ENCODE data around the gene ZNF385B.

Gene ZNF385B

GRCh38 chr2:179550849-179551248 is 310.6 kb downstream of the ZNF385B start:
- DNase-seq (ENCODE audit: low read depth in 1 of 2, low spot score in 1 of 2), result no peak
- no peak overlapping the region for H3K4me3 ChIP-seq (replicated peaks; ENCODE audit: insufficient read depth, low read length)
- H3K27me3 ChIP-seq (ENCODE audit: insufficient read depth, poor library complexity, severe bottlenecking), result no peaks in the 10 kb centered on the region
- TF ChIP-seq SPI1 (IDR thresholded peaks at IDR 0.05; ENCODE audit: borderline replicate concordance, low read depth), result no peak
- TF ChIP-seq CTCF (IDR thresholded peaks at IDR 0.05; ENCODE audit: insufficient read depth, low read length), result no peak
- TF ChIP-seq GABPA (IDR thresholded peaks at IDR 0.05; ENCODE audit: low read depth), result no peak
- TF ChIP-seq, protein P1, sequence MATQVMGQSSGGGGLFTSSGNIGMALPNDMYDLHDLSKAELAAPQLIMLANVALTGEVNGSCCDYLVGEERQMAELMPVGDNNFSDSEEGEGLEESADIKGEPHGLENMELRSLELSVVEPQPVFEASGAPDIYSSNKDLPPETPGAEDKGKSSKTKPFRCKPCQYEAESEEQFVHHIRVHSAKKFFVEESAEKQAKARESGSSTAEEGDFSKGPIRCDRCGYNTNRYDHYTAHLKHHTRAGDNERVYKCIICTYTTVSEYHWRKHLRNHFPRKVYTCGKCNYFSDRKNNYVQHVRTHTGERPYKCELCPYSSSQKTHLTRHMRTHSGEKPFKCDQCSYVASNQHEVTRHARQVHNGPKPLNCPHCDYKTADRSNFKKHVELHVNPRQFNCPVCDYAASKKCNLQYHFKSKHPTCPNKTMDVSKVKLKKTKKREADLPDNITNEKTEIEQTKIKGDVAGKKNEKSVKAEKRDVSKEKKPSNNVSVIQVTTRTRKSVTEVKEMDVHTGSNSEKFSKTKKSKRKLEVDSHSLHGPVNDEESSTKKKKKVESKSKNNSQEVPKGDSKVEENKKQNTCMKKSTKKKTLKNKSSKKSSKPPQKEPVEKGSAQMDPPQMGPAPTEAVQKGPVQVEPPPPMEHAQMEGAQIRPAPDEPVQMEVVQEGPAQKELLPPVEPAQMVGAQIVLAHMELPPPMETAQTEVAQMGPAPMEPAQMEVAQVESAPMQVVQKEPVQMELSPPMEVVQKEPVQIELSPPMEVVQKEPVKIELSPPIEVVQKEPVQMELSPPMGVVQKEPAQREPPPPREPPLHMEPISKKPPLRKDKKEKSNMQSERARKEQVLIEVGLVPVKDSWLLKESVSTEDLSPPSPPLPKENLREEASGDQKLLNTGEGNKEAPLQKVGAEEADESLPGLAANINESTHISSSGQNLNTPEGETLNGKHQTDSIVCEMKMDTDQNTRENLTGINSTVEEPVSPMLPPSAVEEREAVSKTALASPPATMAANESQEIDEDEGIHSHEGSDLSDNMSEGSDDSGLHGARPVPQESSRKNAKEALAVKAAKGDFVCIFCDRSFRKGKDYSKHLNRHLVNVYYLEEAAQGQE (IDR thresholded peaks at IDR 0.05; ENCODE audit: insufficient replicate concordance, low read depth), result no peak
- TF ChIP-seq POLR2AphosphoS5 (IDR thresholded peaks at IDR 0.05; ENCODE audit: low read depth), result no peak
- H3K27ac ChIP-seq (replicated peaks), result no peak overlapping the region

GRCh38 chr2:179550214-179550613 is 311.2 kb downstream of the ZNF385B start:
- H3K4me3 ChIP-seq (replicated peaks; ENCODE audit: insufficient read depth, low read length), result no peak overlapping the region
- no peak overlapping the region for H3K27ac ChIP-seq (replicated peaks)
- no peak for DNase-seq (ENCODE audit: low read depth in 1 of 2, low spot score in 1 of 2)
- TF ChIP-seq CTCF (IDR thresholded peaks at IDR 0.05; ENCODE audit: insufficient read depth, low read length) (no peak), POLR2AphosphoS5 (IDR thresholded peaks at IDR 0.05; ENCODE audit: low read depth) (no peak), GABPA (IDR thresholded peaks at IDR 0.05; ENCODE audit: low read depth) (no peak), SPI1 (IDR thresholded peaks at IDR 0.05; ENCODE audit: borderline replicate concordance, low read depth) (no peak)
- TF ChIP-seq, protein P1 (IDR thresholded peaks at IDR 0.05; ENCODE audit: insufficient replicate concordance, low read depth), result no peak
- H3K27me3 ChIP-seq (ENCODE audit: insufficient read depth, poor library complexity, severe bottlenecking), result no peaks in the 10 kb centered on the region

GRCh38 chr2:179546656-179547055 is 314.8 kb downstream of the ZNF385B start:
- no peaks in the 10 kb centered on the region for H3K27me3 ChIP-seq (ENCODE audit: insufficient read depth, poor library complexity, severe bottlenecking)
- TF ChIP-seq CTCF (IDR thresholded peaks at IDR 0.05; ENCODE audit: insufficient read depth, low read length), result no peak
- no peak for TF ChIP-seq POLR2AphosphoS5 (IDR thresholded peaks at IDR 0.05; ENCODE audit: low read depth)
- TF ChIP-seq GABPA (IDR thresholded peaks at IDR 0.05; ENCODE audit: low read depth), result no peak
- TF ChIP-seq, protein P1 (IDR thresholded peaks at IDR 0.05; ENCODE audit: insufficient replicate concordance, low read depth), result no peak
- no peak for TF ChIP-seq SPI1 (IDR thresholded peaks at IDR 0.05; ENCODE audit: borderline replicate concordance, low read depth)
- DNase-seq (ENCODE audit: low read depth in 1 of 2, low spot score in 1 of 2), result no peak
- H3K4me3 ChIP-seq (replicated peaks; ENCODE audit: insufficient read depth, low read length), result no peak overlapping the region
- H3K27ac ChIP-seq (replicated peaks), result no peak overlapping the region
